DMS53 (cell line): ENCODE data around the gene TYRO3.
A peak's percentile ranks its signal among the peaks of the same experiment; 100 is the strongest.

Experiments used
- DNase-seq: peaks from one replicate; lab custom pipeline; 2025; lab: John Stamatoyannopoulos, UW

TYRO3 gene

DNA sequence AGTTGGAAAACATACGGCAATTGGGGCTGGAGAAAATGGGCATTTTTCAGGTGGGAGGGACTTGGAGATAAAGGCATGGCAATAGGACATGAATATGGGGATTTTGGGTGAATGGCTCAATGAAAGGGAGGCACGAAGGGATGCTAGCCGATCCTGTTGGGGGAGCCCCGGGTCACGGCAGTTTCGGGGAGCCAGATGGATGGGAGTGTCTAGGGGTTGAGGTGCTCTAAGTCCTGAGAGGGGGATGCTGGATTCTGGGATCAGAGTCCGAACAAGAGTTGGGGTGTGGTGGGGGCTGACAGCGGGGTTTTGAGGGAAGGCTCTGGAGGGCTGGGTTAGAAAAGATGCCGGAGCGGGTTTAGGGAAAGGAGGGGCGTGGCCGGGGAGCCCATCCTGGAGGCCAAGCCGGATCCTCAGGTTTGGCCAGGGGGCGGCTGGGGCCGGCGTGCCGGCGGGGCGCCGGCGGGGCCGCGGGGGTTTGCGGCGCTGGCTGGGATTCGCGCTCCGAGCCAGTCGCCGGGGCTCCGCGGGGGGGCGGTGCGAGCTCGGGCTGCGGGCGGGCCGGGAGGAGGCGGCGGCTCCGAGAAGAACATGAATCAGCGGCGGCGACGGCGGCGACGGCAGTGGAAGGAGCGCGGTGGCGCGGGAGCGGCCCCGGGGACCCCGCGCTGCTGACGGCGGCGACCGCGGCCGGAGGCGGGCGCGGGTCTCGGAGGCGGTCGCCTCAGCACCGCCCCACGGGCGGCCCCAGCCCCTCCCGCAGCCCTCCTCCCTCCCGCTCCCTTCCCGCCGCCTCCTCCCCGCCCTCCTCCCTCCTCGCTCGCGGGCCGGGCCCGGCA is at the start of gene TYRO3:
Gene TYRO3 (plus strand): TSS at position 813 of the 839 bp plus-strand sequence. CDS start 46 bp downstream, outside the sequence.
- peak; percentile 79 for DNase-seq

DNA sequence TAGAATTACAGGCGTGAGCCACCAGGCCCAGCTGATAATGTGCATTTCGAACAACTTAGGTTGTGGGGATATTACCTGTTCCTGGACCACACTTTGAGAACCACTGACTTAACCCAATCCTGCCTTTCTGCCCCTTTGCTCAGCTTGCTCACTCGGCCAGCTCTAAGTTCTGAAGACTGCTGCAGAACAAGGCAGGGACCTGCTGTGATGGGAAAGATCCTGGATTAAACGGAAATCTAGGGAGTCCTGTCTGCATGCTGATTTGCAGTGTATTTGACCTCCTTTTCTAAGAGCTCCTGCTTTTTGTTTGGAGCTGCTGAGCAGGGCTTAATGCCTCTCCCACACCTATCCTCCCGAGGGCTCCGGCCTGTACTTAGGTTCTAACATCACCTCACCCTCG is 48.3 kb upstream of the TYRO3 start:
- DNase-seq, result peak; percentile 52

DNA sequence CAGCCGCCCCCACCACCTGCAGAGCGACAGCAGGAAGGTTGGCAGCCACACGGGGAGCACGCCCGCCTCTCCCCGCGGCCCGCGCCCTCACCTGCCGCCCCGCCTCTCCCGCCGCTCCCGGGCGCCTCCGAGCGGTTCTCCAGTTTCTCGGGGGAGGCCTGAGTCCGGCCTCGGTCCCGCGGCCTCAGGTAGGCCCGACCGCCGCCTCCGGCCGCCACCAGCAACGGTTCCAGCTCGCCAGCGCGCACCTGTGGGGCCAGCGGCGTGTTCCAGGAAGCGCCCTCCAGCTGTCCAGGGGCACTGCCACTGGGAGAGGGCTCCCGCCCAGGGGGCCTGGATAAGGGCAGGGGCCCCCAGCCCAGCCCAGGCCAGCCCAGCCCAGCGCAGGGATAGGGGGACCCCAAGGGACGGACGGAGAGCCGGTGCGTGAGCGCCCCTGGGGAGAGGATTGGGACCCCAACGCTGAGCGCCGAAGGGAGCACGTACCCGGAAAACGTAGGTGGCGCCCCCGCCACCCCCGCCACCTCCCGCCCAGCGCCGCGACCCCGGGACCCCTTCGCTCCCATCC is 47.6 kb upstream of the TYRO3 start:
- DNase-seq, result peak; percentile 73

GRCh38 chr15:41511899-41512369 is 47.1 kb upstream of the TYRO3 start:
- peak; percentile 64 for DNase-seq

GRCh38 chr15:41512512-41512939 is 46.5 kb upstream of the TYRO3 start:
- peak; percentile 45 for DNase-seq

- peak; percentile 42 for DNase-seq
These were observed 46.0 kb upstream of the TYRO3 start for GRCh38 chr15:41512940-41513505.

GRCh38 chr15:41513506-41514227 is 45.3 kb upstream of the TYRO3 start, which contains the start of gene LTK:
LTK (minus strand) TSS chr15:41513827; CDS start chr15:41513709, 118 bp downstream.
- DNase-seq, result no peak

DNA sequence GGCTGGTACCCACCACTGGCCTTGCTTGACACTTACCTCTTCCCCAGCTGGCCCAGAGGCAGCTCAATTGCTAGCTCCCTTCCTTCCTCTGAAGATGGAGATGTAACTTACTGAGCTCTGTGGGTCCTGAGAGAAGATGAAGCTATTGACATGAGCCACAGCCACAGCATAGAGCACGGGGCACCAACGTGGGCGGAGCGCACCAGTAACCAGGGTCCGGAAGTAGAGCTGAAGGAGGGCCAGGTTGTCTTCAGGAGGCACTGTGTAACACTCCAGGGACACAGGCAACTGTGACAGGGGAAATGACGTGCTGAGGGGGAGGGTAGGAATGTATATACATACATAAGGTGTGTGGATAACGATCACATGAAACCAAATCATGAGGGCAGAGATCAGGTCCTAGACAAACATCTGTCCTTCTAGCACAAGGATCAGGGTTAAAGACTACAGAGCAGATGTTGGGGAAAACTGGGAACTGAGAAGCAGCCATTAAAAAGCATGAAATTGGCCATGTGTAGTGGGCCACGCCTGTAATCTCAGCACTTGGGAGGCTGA is 41.0 kb upstream of the TYRO3 start:
- DNase-seq, result no peak

- DNase-seq, result no peak
These were observed 38.4 kb upstream of the TYRO3 start for GRCh38 chr15:41520636-41521035.

- DNase-seq, result no peak
These were observed 37.4 kb upstream of the TYRO3 start for GRCh38 chr15:41521614-41522013.

- DNase-seq, result no peak
These were observed 35.9 kb upstream of the TYRO3 start for GRCh38 chr15:41523097-41523496.

- no peak for DNase-seq
These were observed 28.6 kb upstream of the TYRO3 start for GRCh38 chr15:41530363-41530956.

DNA sequence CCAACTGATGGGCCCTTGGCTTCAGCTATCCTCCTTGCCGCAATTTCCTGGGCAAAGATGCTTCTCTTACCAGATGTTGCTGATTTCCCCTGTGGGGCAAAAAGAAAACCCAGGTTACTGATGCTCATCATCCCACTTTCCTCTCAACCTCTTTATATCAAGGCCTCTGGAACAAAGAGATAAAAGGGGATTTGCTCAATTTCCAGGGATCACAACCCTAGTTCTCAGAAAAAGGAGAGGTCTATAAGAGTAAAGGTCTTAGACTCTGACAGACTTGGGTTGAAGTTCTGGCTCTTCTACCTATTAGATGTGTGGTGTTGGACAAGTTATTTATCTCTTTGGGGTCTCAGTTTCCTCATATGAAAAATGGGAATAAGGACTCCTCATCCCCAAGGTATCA is 23.5 kb upstream of the TYRO3 start:
- no peak for DNase-seq

- no peak for DNase-seq
These were observed 22.1 kb upstream of the TYRO3 start for GRCh38 chr15:41536866-41537265.

GRCh38 chr15:41543521-41543870 is 15.5 kb upstream of the TYRO3 start:
- no peak for DNase-seq

GRCh38 chr15:41544650-41545015 is 14.4 kb upstream of the TYRO3 start:
- no peak for DNase-seq

DNA sequence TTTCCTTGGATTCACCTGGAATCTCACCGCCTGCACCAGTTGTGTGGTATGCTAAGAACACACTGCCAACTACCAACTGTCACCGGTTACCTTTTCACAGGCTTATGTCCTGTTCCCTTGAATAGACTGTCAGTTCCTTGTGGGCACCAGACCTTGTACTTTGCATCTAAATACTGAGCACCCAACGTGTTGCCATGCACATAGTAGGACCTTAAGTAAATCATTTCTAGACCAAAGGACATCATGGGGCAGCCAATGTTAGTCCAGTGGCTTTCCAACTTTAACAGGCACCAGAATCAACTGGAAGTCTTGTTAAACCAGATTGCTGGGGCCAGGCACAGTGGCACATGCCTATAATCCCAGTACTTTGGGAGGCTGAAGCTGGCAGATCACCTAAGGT is 13.8 kb upstream of the TYRO3 start:
- DNase-seq, result no peak

GRCh38 chr15:41546851-41547786 is 11.9 kb upstream of the TYRO3 start:
- DNase-seq, result peak; percentile 37

- no peak for DNase-seq
These were observed 8.8 kb upstream of the TYRO3 start for GRCh38 chr15:41550066-41550775.

- no peak for DNase-seq
These were observed 5.3 kb upstream of the TYRO3 start for GRCh38 chr15:41553731-41554130.
